Measurements from ENCODE around the gene ZMAT5.
A peak's percentile ranks its signal among the peaks of the same experiment; 100 is the strongest.

ZMAT5 gene, protein sequence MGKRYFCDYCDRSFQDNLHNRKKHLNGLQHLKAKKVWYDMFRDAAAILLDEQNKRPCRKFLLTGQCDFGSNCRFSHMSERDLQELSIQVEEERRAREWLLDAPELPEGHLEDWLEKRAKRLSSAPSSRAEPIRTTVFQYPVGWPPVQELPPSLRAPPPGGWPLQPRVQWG

GRCh38 chr22:29766632-29767170, at the start of gene ZMAT5:
ZMAT5 (minus strand) TSS chr22:29767007; CDS start chr22:29748544, 18,463 bp downstream.
- peaks cover 21% of the 10 kb centered on the region for H3K4me1 ChIP-seq (ENCODE audit: insufficient read depth, low read length)
- H3K4me3 ChIP-seq (ENCODE audit: low read depth in 1 of 2, low read length in 2 of 2): peak within 1 kb of the TSS; percentile 46 to 89
- H3K9ac ChIP-seq (ENCODE audit: low read length): peak within 1 kb of the TSS; percentile 93
- no peaks in the 10 kb centered on the region for H3K9me3 ChIP-seq (ENCODE audit: low read length)
- no peaks in the 10 kb centered on the region for H3K27me3 ChIP-seq (ENCODE audit: control insufficient read depth in 1 of 2, insufficient read depth in 2 of 2, low read length in 2 of 2)
- H3K36me3 ChIP-seq (ENCODE audit: insufficient read depth, low read length): peaks cover 19% of the 10 kb centered on the region
- peak within 1 kb of the TSS; percentile 70 for H3K27ac ChIP-seq (ENCODE audit: low read depth, low read length)

GRCh38 chr22:29816539-29816938, 49.7 kb upstream of the ZMAT5 start:
- H3K9ac ChIP-seq (ENCODE audit: low read length): no peak overlapping the region
- H3K36me3 ChIP-seq (ENCODE audit: insufficient read depth, low read length): peaks cover 61% of the 10 kb centered on the region
- H3K27me3 ChIP-seq (ENCODE audit: control insufficient read depth in 1 of 2, insufficient read depth in 2 of 2, low read length in 2 of 2): no peaks in the 10 kb centered on the region
- no peak overlapping the region for H3K4me3 ChIP-seq (ENCODE audit: low read depth in 1 of 2, low read length in 2 of 2)
- no peaks in the 10 kb centered on the region for H3K9me3 ChIP-seq (ENCODE audit: low read length)
- peaks cover 5% of the 10 kb centered on the region for H3K4me1 ChIP-seq (ENCODE audit: insufficient read depth, low read length)
- H3K27ac ChIP-seq (ENCODE audit: low read depth, low read length): no peak overlapping the region

DNA sequence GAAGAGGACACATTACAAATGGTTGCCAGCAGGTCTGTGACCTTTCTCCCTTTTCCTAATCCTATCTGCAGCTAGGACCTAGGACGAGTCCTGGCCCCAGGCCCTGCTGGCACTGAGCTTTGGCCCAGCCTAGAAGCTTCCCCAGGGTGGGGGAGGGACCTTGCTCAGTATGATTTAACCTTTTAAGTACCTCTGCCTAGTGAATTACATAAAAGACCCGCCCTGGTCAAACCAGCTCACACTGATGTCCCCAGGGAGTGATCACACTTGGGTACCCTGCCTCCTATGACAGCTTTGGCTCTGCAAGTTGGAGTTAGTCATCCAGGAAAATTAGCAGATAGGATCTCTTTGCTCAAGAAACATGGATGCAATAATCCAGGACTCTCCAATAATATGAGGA, 49.3 kb upstream of the ZMAT5 start:
- no peak overlapping the region for H3K27ac ChIP-seq (ENCODE audit: low read depth, low read length)
- H3K27me3 ChIP-seq (ENCODE audit: control insufficient read depth in 1 of 2, insufficient read depth in 2 of 2, low read length in 2 of 2): no peaks in the 10 kb centered on the region
- no peak overlapping the region for H3K4me3 ChIP-seq (ENCODE audit: low read depth in 1 of 2, low read length in 2 of 2)
- no peak overlapping the region for H3K9ac ChIP-seq (ENCODE audit: low read length)
- H3K9me3 ChIP-seq (ENCODE audit: low read length): no peaks in the 10 kb centered on the region
- H3K36me3 ChIP-seq (ENCODE audit: insufficient read depth, low read length): peaks cover 61% of the 10 kb centered on the region
- peaks cover 5% of the 10 kb centered on the region for H3K4me1 ChIP-seq (ENCODE audit: insufficient read depth, low read length)

DNA sequence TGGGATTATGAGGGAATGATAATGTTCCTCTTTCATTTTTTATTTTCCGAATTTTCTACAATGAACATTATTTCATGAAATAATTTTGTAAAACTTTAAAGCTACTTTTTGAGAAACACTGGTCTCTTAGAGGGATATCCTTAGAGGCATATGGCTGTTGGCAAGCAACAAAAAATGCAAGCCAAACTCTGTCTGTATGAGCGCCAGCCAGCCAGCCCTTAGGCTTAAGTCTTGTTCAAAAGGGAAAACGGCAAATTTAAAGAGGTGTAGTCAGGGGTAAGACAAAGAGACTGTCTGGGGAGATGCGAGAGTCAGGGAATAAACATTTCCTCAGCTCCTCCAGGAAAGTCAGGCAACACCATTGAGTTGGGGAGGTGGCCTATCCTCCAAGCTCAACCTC, 48.8 kb upstream of the ZMAT5 start:
- Histone ChIP-seq H3K9ac (ENCODE audit: low read length) (no peak overlapping the region), H3K27me3 (ENCODE audit: control insufficient read depth in 1 of 2, insufficient read depth in 2 of 2, low read length in 2 of 2) (no peaks in the 10 kb centered on the region), H3K36me3 (ENCODE audit: insufficient read depth, low read length) (peaks cover 58% of the 10 kb centered on the region), H3K27ac (ENCODE audit: low read depth, low read length) (no peak overlapping the region), H3K9me3 (ENCODE audit: low read length) (no peaks in the 10 kb centered on the region), H3K4me1 (ENCODE audit: insufficient read depth, low read length) (peaks cover 5% of the 10 kb centered on the region), H3K4me3 (ENCODE audit: low read depth in 1 of 2, low read length in 2 of 2) (no peak overlapping the region)

GRCh38 chr22:29814003-29814402, 47.2 kb upstream of the ZMAT5 start:
- no peak overlapping the region for H3K27ac ChIP-seq (ENCODE audit: low read depth, low read length)
- H3K9me3 ChIP-seq (ENCODE audit: low read length): no peaks in the 10 kb centered on the region
- peaks cover 51% of the 10 kb centered on the region for H3K36me3 ChIP-seq (ENCODE audit: insufficient read depth, low read length)
- peaks cover 9% of the 10 kb centered on the region for H3K4me1 ChIP-seq (ENCODE audit: insufficient read depth, low read length)
- H3K4me3 ChIP-seq (ENCODE audit: low read depth in 1 of 2, low read length in 2 of 2): no peak overlapping the region
- H3K9ac ChIP-seq (ENCODE audit: low read length): no peak overlapping the region
- no peaks in the 10 kb centered on the region for H3K27me3 ChIP-seq (ENCODE audit: control insufficient read depth in 1 of 2, insufficient read depth in 2 of 2, low read length in 2 of 2)

DNA sequence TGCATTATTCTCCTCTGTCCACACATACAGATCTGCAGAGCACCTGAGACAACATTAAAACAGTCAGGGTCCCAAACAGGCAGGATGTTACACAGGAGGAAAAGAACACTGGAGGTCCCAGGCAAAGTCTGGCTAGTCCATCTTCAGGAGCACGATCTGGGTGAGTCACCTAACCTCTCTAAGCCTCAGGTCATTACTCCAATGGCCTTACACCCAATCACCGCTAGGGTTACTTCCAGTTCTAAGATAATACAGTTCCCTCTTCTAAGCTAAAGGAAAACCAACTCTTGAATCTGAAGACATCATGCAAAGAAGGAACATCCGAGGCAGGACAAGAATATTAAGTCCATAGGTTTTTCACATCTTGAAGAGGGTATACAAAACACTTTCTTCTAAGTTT, 46.8 kb upstream of the ZMAT5 start:
- Histone ChIP-seq H3K9me3 (ENCODE audit: low read length) (no peaks in the 10 kb centered on the region), H3K4me1 (ENCODE audit: insufficient read depth, low read length) (peaks cover 9% of the 10 kb centered on the region), H3K27me3 (ENCODE audit: control insufficient read depth in 1 of 2, insufficient read depth in 2 of 2, low read length in 2 of 2) (no peaks in the 10 kb centered on the region), H3K4me3 (ENCODE audit: low read depth in 1 of 2, low read length in 2 of 2) (no peak overlapping the region), H3K9ac (ENCODE audit: low read length) (no peak overlapping the region), H3K27ac (ENCODE audit: low read depth, low read length) (no peak overlapping the region), H3K36me3 (ENCODE audit: insufficient read depth, low read length) (peaks cover 47% of the 10 kb centered on the region)

GRCh38 chr22:29813126-29813525, 46.3 kb upstream of the ZMAT5 start:
- H3K36me3 ChIP-seq (ENCODE audit: insufficient read depth, low read length): peaks cover 51% of the 10 kb centered on the region
- H3K9me3 ChIP-seq (ENCODE audit: low read length): no peaks in the 10 kb centered on the region
- no peak overlapping the region for H3K4me3 ChIP-seq (ENCODE audit: low read depth in 1 of 2, low read length in 2 of 2)
- no peak overlapping the region for H3K27ac ChIP-seq (ENCODE audit: low read depth, low read length)
- peaks cover 9% of the 10 kb centered on the region for H3K4me1 ChIP-seq (ENCODE audit: insufficient read depth, low read length)
- H3K9ac ChIP-seq (ENCODE audit: low read length): no peak overlapping the region
- no peaks in the 10 kb centered on the region for H3K27me3 ChIP-seq (ENCODE audit: control insufficient read depth in 1 of 2, insufficient read depth in 2 of 2, low read length in 2 of 2)

DNA sequence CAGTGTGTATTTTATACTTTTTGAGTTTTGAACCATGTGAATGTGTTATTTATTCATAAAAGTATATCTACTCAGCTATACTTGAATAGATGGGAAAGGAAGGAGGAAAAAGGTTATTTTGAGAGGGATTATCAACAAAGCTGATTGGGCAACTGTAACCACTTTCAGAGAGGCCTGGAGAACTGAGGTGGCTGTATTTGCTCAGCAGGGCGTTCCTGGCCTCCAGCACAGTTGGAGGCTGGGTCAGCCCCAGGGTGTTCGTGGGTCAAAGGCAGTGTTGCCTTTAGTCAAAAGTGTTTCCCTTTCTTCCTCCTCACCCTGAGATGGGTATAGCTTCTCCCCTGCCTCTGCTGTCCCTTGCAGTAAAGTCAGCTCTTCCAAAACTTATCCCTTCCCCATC, 44.6 kb upstream of the ZMAT5 start:
- H3K9ac ChIP-seq (ENCODE audit: low read length): no peak overlapping the region
- H3K4me3 ChIP-seq (ENCODE audit: low read depth in 1 of 2, low read length in 2 of 2): no peak overlapping the region
- no peaks in the 10 kb centered on the region for H3K9me3 ChIP-seq (ENCODE audit: low read length)
- no peaks in the 10 kb centered on the region for H3K27me3 ChIP-seq (ENCODE audit: control insufficient read depth in 1 of 2, insufficient read depth in 2 of 2, low read length in 2 of 2)
- H3K4me1 ChIP-seq (ENCODE audit: insufficient read depth, low read length): peaks cover 8% of the 10 kb centered on the region
- no peak overlapping the region for H3K27ac ChIP-seq (ENCODE audit: low read depth, low read length)
- peaks cover 55% of the 10 kb centered on the region for H3K36me3 ChIP-seq (ENCODE audit: insufficient read depth, low read length)

DNA sequence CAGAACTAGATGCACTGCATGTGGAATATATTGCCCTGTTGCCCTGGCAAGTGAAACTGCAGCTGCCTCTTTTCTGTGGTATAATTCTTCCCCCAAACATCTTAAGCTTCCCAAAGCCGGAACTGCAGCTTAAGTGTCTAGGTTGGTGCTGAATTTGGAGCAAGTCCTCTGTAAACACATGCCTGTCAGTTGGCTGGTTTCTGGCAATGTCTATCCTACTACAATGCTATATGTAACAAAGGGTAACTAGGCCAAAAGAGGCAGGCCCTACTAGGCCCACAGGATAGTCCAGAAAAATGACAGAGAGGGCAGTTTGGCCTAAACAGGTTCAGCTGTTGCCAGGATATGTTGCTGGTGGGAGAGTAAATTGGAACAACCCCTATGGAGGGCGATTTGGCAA, 43.4 kb upstream of the ZMAT5 start:
- H3K27me3 ChIP-seq (ENCODE audit: control insufficient read depth in 1 of 2, insufficient read depth in 2 of 2, low read length in 2 of 2): no peaks in the 10 kb centered on the region
- H3K9ac ChIP-seq (ENCODE audit: low read length): no peak overlapping the region
- no peak overlapping the region for H3K27ac ChIP-seq (ENCODE audit: low read depth, low read length)
- H3K4me3 ChIP-seq (ENCODE audit: low read depth in 1 of 2, low read length in 2 of 2): no peak overlapping the region
- peaks cover 66% of the 10 kb centered on the region for H3K36me3 ChIP-seq (ENCODE audit: insufficient read depth, low read length)
- H3K4me1 ChIP-seq (ENCODE audit: insufficient read depth, low read length): peaks cover 4% of the 10 kb centered on the region
- no peaks in the 10 kb centered on the region for H3K9me3 ChIP-seq (ENCODE audit: low read length)

DNA sequence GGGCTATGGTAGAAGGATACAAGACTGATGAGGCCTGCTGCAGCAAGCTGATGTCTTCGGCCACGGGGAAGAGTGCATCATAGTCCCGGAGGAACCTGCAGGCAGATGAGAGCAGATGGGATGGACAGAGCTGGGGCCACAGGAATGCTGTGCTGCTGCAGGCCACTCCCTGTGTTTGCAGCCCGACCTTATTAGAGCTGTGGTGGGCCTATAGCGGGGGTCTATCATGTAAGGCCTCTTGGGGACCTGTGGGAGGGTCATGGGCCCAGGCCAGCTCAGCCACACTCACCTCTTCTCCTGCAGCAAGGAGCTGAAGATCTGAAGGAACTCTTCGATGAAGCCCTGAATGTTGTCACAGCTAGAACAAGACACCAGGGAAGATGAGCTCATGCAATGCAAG, 39.4 kb upstream of the ZMAT5 start:
- Histone ChIP-seq H3K9ac (ENCODE audit: low read length) (no peak overlapping the region), H3K27me3 (ENCODE audit: control insufficient read depth in 1 of 2, insufficient read depth in 2 of 2, low read length in 2 of 2) (no peaks in the 10 kb centered on the region), H3K27ac (ENCODE audit: low read depth, low read length) (no peak overlapping the region), H3K9me3 (ENCODE audit: low read length) (no peaks in the 10 kb centered on the region), H3K36me3 (ENCODE audit: insufficient read depth, low read length) (peaks cover 58% of the 10 kb centered on the region), H3K4me3 (ENCODE audit: low read depth in 1 of 2, low read length in 2 of 2) (no peak overlapping the region), H3K4me1 (ENCODE audit: insufficient read depth, low read length) (peaks cover 4% of the 10 kb centered on the region)

- Histone ChIP-seq H3K4me3 (ENCODE audit: low read depth in 1 of 2, low read length in 2 of 2) (no peak overlapping the region), H3K9ac (ENCODE audit: low read length) (no peak overlapping the region), H3K27ac (ENCODE audit: low read depth, low read length) (no peak overlapping the region), H3K36me3 (ENCODE audit: insufficient read depth, low read length) (peaks cover 68% of the 10 kb centered on the region), H3K9me3 (ENCODE audit: low read length) (no peaks in the 10 kb centered on the region), H3K27me3 (ENCODE audit: control insufficient read depth in 1 of 2, insufficient read depth in 2 of 2, low read length in 2 of 2) (no peaks in the 10 kb centered on the region), H3K4me1 (ENCODE audit: insufficient read depth, low read length) (peaks cover 1% of the 10 kb centered on the region)
These were observed 38.2 kb upstream of the ZMAT5 start for GRCh38 chr22:29804985-29805384.

- Histone ChIP-seq H3K9ac (ENCODE audit: low read length) (no peak overlapping the region), H3K4me3 (ENCODE audit: low read depth in 1 of 2, low read length in 2 of 2) (no peak overlapping the region), H3K27me3 (ENCODE audit: control insufficient read depth in 1 of 2, insufficient read depth in 2 of 2, low read length in 2 of 2) (no peaks in the 10 kb centered on the region), H3K27ac (ENCODE audit: low read depth, low read length) (no peak overlapping the region), H3K9me3 (ENCODE audit: low read length) (no peaks in the 10 kb centered on the region), H3K36me3 (ENCODE audit: insufficient read depth, low read length) (peaks cover 71% of the 10 kb centered on the region), H3K4me1 (ENCODE audit: insufficient read depth, low read length) (peaks cover 9% of the 10 kb centered on the region)
These were observed 36.4 kb upstream of the ZMAT5 start for GRCh38 chr22:29803190-29803589.

All from muscle layer of colon (tissue), 2 donors.